CD4-positive, CD25-positive, alpha-beta regulatory T cell (primary cell): ENCODE measurements around the gene PRKX. TPM values are rescaled to one million over a fixed set of nuclear protein-coding genes. Genes with fewer than 3 reads are reported as not detected.
"Not testable (repeated sequence)": the region's sequence is repeated elsewhere in the genome, so short reads cannot be mapped to it uniquely, and the experiment has no call there.

Source experiments
- ATAC-seq, 2 donors: fragments of 150-1000 bp; cut with Tn5 transposase; one replicate each; pipeline ENCODE4 v1.10.0; 2021; ENCODE audit warnings: low read depth in 2 of 2, moderate number of reproducible peaks in 2 of 2, moderate library complexity in 1 of 2
- DNase-seq, 3 donors: peaks; one replicate each; pipeline versions ENCODE4 v3.0.0 to v3.0.0-alpha.2; 2012 to 2022; ENCODE audit warnings: mixed read lengths in 1 of 3
- H3K27ac ChIP-seq: one replicate; pipeline ENCODE4 v1.7.0; 2013; ENCODE audit warnings: mild to moderate bottlenecking, low read length; ENCODE audit not compliant: insufficient read depth, poor library complexity, severe bottlenecking
- H3K27me3 ChIP-seq: one replicate; pipeline ENCODE4 v1.7.0; 2013; ENCODE audit warnings: low read length; ENCODE audit not compliant: control insufficient read depth, insufficient read depth
- H3K36me3 ChIP-seq: one replicate; pipeline ENCODE4 v1.7.0; 2013; ENCODE audit warnings: mild to moderate bottlenecking, low read length, moderate library complexity; ENCODE audit not compliant: control insufficient read depth, insufficient read depth
- H3K4me1 ChIP-seq: 2 replicates; pipeline ENCODE4 v1.7.0; 2013; ENCODE audit warnings: mild to moderate bottlenecking, low read length; ENCODE audit not compliant: insufficient read depth, control insufficient read depth, poor library complexity, severe bottlenecking
- H3K4me3 ChIP-seq: one replicate; pipeline ENCODE4 v1.7.0; 2013; ENCODE audit warnings: low read depth, mild to moderate bottlenecking, low read length, moderate library complexity
- H3K9me3 ChIP-seq, 2 experiments: 1 replicate in 1 of 2; 2 replicates in 1 of 2; pipeline ENCODE4 v1.7.0; 2013; ENCODE audit warnings: low read length in 2 of 2, mild to moderate bottlenecking in 1 of 2, moderate library complexity in 1 of 2; ENCODE audit not compliant: control insufficient read depth in 2 of 2
- H3K27ac Mint-ChIP-seq, 3 donors: one replicate each; pipeline ENCODE4 v1.8.0; 2020 to 2022; ENCODE audit warnings: mild to moderate bottlenecking in 3 of 3, mixed read lengths in 3 of 3, moderate library complexity in 2 of 3
- H3K27me3 Mint-ChIP-seq: one replicate; pipeline ENCODE4 v1.8.0; 2022; ENCODE audit warnings: mild to moderate bottlenecking, mixed read lengths
- H3K36me3 Mint-ChIP-seq: one replicate; pipeline ENCODE4 v1.8.0; 2020; ENCODE audit warnings: mixed read lengths
- H3K4me1 Mint-ChIP-seq, 4 donors: one replicate each; pipeline ENCODE4 v1.8.0; 2020 to 2022; ENCODE audit warnings: mixed read lengths in 4 of 4, mild to moderate bottlenecking in 1 of 4
- H3K4me3 Mint-ChIP-seq, 4 donors: one replicate each; pipeline ENCODE4 v1.8.0; 2020 to 2022; ENCODE audit warnings: mild to moderate bottlenecking in 4 of 4, mixed read lengths in 4 of 4, moderate library complexity in 3 of 4
- H3K9me3 Mint-ChIP-seq, 7 donors: one replicate each; pipeline ENCODE4 v1.8.0; 2020 to 2022; ENCODE audit warnings: mixed read lengths in 7 of 7, mild to moderate bottlenecking in 3 of 7, moderate library complexity in 2 of 7
- polyA plus RNA-seq, 4 donors: library from polyadenylated mRNA; unstranded; fragments of 300-500 nt; fragmentation: Illumina TruSeq; gene quantifications; one replicate each; pipeline ENCODE4 v1.2.3, GENCODE V29; 2021
- total RNA-seq: library from RNA; stranded (reverse); gene quantifications from one replicate; pipeline ENCODE4 v1.2.3, GENCODE V29; 2022

Gene PRKX
- total and polyA plus RNA-seq, 5 donors from 2014 or later = 47.5 to 103 (median 57.5) TPM

DNA sequence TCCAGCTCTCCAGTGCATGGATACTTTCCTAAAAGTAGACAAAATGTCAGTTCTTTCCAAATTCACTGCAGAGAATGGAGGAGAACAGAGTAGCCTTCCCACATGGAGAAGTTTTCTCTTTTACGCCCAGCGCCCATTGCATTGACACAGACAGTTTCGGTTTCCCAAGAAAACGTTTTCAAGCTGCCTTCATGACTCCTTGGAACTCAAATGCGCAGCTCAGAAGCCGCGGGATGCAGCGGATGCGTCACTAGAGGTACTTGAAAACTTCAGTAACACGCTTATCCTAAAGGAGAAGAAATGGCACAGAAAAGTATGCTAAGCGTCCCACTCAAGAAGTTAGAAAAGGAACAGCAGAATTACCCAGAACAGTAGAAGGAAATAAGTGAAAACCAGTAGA, 23.1 kb upstream of the PRKX start:
- ATAC-seq, H3K9me3 Mint-ChIP-seq, DNase-seq, H3K36me3 ChIP-seq, H3K27ac Mint-ChIP-seq, H3K4me3 ChIP-seq, H3K27ac ChIP-seq, H3K9me3 ChIP-seq, H3K36me3 Mint-ChIP-seq, H3K4me3 Mint-ChIP-seq, H3K4me1 Mint-ChIP-seq, H3K27me3 ChIP-seq, H3K4me1 ChIP-seq, H3K27me3 Mint-ChIP-seq: not testable (repeated sequence)

DNA sequence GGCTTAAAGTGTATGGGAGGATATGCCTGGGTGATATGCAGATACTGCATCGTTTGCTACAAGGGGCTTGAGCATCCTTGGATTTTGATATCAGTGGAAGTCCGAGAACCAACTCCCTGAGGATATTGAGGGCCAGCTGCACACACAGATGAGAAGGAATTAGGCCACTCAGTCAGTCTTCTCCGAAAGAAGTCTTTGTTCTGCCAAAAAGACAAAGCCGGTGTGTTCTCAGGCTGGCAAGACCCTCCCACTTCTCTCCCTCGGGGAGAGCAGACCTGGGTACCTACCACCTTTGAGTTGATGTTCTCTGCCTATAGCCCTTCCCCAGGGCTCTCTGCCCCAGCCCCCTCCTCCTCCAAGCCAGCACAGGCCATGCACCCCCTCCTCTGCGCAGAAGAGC, 22.4 kb upstream of the PRKX start:
- H3K36me3 ChIP-seq, H3K27ac ChIP-seq, H3K4me3 Mint-ChIP-seq, H3K4me3 ChIP-seq, H3K4me1 ChIP-seq, H3K27me3 Mint-ChIP-seq, H3K9me3 ChIP-seq, H3K36me3 Mint-ChIP-seq, H3K9me3 Mint-ChIP-seq, DNase-seq, ATAC-seq, H3K27me3 ChIP-seq, H3K27ac Mint-ChIP-seq, H3K4me1 Mint-ChIP-seq: not testable (repeated sequence)

DNA sequence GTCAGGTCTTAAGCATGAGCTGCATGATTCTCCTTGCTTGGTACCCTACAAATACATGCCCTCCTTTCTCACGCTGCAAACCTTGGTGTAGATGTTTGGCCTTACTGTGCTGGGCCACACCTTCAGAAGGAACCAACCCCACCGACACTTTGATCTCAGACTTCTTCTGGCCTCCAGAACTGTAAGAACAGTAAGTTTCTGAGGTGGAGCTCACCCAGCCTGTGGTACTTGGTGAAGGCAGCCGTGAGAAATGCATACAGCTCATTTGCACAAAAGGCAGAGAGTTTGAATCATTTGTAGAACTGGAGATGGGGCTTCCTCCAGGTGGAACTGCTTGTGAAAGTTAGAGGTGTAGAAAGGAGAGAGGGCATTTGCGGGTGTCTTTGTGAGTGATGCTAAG, 21.0 kb upstream of the PRKX start:
- H3K27me3 ChIP-seq, H3K36me3 Mint-ChIP-seq, H3K27ac ChIP-seq, H3K9me3 Mint-ChIP-seq, H3K27ac Mint-ChIP-seq, H3K4me1 ChIP-seq, H3K9me3 ChIP-seq, H3K36me3 ChIP-seq, DNase-seq, H3K4me3 ChIP-seq, H3K27me3 Mint-ChIP-seq, H3K4me1 Mint-ChIP-seq, ATAC-seq: not testable (repeated sequence)
- peak overlapping the region in 1 of 4 donors; percentile 65 for H3K4me3 Mint-ChIP-seq

DNA sequence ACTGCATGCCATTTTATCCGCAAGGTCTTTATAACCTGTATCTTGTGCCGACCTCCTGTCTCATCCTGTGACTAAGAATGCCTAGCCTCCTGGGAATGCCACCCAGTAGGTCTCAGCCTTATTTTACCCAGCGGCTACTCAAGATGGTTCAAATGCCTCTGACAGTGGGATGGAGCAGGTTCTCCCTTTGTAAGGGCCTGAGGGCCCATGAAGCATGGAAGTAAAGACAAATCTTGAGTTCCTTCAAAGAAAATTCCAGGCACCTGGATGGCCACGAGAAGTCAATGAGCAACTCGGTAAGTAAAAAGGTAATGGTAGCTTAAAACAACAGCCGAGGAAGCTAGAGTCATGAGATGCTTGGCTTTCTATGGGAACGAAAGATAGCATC, 19.6 kb upstream of the PRKX start:
- ATAC-seq = no peak
- no peaks in the 10 kb centered on the region for H3K9me3 ChIP-seq
- no peaks in the 10 kb centered on the region for H3K27me3 ChIP-seq
- no peaks in the 10 kb centered on the region for H3K9me3 Mint-ChIP-seq
- H3K27me3 Mint-ChIP-seq = no peaks in the 10 kb centered on the region
- H3K4me1 ChIP-seq = no peaks in the 10 kb centered on the region
- H3K4me1 Mint-ChIP-seq = no peaks in the 10 kb centered on the region
- H3K27ac ChIP-seq = no peak overlapping the region
- no peak for DNase-seq
- no peaks in the 10 kb centered on the region for H3K36me3 Mint-ChIP-seq
- H3K4me3 Mint-ChIP-seq = no peak overlapping the region
- H3K36me3 ChIP-seq = no peaks in the 10 kb centered on the region
- no peak overlapping the region for H3K4me3 ChIP-seq
- no peak overlapping the region for H3K27ac Mint-ChIP-seq

DNA sequence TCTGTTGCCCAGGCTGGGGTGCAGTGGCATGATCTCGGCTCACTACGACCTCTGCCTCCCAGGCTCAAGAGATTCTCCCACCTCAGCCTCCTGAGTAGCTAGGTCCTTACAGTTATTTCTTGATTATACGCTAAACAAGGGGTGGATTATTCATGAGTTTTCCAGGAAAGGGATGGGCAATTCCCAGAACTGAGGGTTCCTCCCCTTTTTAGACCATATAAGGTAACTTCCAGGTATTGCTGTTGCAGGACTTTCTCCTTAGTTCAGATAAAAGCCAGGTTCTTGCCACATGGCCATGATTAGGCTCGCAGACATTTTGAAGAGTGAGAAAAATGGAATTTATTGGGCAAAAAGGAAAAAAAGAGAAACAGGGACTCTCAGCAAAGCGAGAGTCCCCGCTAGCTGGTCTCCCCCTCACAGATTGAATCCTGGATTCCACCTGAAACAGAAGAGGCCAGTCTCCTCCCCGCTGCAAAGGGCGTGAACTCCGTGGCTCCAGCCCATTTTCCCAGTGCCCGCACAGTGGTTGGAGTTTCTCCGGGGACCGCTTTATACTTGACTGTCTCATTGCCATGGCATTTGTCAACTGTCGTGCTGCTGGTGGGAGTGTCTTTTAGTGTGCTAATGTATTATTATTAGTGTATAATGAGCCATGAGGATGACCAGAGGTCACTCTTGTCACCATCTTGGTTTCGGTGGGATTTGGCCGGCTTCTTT, 19.0 kb upstream of the PRKX start:
- not testable (repeated sequence) for H3K4me1 Mint-ChIP-seq, H3K4me3 ChIP-seq

DNA sequence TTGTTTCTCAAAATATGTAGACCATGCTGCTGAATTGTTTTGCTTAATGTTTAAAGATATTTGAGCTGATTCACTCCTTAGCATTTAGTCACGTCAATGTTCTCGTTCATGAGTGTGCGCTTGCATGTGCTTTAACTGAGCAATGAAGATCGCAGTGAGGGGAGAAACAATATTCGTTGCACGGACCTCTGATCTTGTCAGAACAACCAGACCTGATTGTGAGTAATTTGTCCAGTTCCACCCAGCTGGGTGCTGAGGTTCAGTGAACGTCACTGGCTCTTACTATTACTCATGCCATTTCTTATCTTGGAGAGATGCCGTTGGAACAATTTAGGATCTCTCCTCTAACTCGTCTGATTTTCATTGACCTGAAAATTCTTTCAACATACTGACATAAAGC, 15.0 kb upstream of the PRKX start:
- Mint-ChIP-seq H3K4me3 (no peak overlapping the region), H3K27ac (no peak overlapping the region), H3K9me3 (no peaks in the 10 kb centered on the region), H3K36me3 (no peaks in the 10 kb centered on the region), H3K4me1 (no peaks in the 10 kb centered on the region), H3K27me3 (no peaks in the 10 kb centered on the region)
- no peaks in the 10 kb centered on the region for H3K27me3 ChIP-seq
- no peaks in the 10 kb centered on the region for H3K4me1 ChIP-seq
- no peak overlapping the region for H3K27ac ChIP-seq
- H3K9me3 ChIP-seq = no peaks in the 10 kb centered on the region
- ATAC-seq (no peak), DNase-seq (no peak)
- no peak overlapping the region for H3K4me3 ChIP-seq
- no peaks in the 10 kb centered on the region for H3K36me3 ChIP-seq

More for the DNA sequence above, 19.0 kb upstream of the PRKX start:
- not testable (repeated sequence) for H3K27ac ChIP-seq, H3K36me3 ChIP-seq, H3K27me3 ChIP-seq, DNase-seq, H3K27me3 Mint-ChIP-seq, H3K4me1 ChIP-seq, H3K36me3 Mint-ChIP-seq, H3K9me3 Mint-ChIP-seq, H3K4me3 Mint-ChIP-seq, H3K27ac Mint-ChIP-seq, ATAC-seq, H3K9me3 ChIP-seq

DNA sequence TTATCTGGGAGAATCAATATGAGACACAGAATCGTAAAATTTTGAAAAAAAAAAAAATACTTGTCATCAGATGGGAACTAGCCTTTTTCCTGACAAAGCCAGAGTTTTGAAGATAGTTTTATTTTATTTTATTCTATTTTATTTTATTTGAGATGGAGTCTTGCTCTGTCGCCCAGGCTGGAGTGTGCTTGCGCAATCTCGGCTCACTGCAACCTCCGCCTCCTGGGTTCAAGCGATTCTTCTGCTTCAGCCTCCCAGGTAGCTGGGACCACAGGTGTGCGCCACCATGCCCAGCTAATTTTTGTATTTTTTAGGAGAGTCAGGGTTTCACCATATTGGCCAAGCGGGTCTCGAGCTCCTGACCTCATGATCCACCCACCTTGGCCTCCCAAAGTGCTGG, 10.0 kb upstream of the PRKX start:
- not testable (repeated sequence) for H3K4me3 Mint-ChIP-seq, H3K4me1 ChIP-seq, H3K36me3 ChIP-seq, H3K27ac Mint-ChIP-seq, H3K27me3 ChIP-seq, H3K36me3 Mint-ChIP-seq, H3K9me3 Mint-ChIP-seq, H3K9me3 ChIP-seq, ATAC-seq, H3K4me3 ChIP-seq, H3K27ac ChIP-seq, DNase-seq, H3K4me1 Mint-ChIP-seq, H3K27me3 Mint-ChIP-seq

DNA sequence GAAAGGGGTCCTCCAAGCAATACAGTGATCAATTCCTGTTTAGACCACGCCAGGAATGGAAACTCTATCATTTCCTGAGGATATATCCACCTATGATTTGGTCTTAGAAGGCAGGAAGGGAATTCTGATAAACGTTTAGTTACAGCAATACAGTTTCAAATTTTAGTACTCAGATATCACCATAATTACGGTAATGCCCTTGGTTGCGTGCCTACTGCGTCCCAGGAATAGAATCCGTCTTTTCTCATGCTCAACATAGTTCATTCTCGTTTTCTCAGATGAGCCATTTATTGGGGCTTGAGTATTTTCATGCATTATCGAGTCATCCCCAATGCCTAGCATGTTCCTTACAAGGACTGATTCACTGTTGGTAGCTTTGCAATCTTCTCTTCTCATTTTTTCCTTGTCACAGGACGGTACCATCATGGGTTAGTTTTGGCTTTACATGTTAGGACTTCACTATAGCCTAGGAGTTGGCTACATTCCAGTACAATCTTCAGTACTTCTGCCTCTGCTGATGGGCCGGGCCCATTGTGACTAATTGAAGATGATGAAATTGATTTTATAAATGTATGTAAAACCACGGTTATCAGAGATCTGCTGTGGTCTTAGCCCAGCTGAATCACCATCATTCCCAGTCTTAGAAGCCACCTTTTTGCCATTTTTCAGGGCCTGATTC, 4.4 kb upstream of the PRKX start:
- Histone ChIP-seq H3K4me1 (no peaks in the 10 kb centered on the region), H3K27ac (no peak overlapping the region), H3K27me3 (no peaks in the 10 kb centered on the region), H3K4me3 (no peak overlapping the region), H3K36me3 (no peaks in the 10 kb centered on the region), H3K9me3 (no peaks in the 10 kb centered on the region)
- Mint-ChIP-seq H3K9me3 (peaks cover 0 to 2% (median 0%) of the 10 kb centered on the region in 7 donors), H3K27me3 (no peaks in the 10 kb centered on the region), H3K4me1 (peaks cover 0 to 7% (median 0%) of the 10 kb centered on the region in 4 donors), H3K4me3 (no peak overlapping the region), H3K27ac (no peak overlapping the region), H3K36me3 (no peaks in the 10 kb centered on the region)
- ATAC-seq = no peak
- DNase-seq = no peak
